KMS-11 (cell line): ENCODE data around the gene C1orf21.

Source experiments
- H2AFZ ChIP-seq: fragments of 200-600 bp; sonication (generic); 2 replicates; pipeline ENCODE4 v1.6.1; 2016; ENCODE audit warnings: antibody characterized with exemption, mixed run types, low read depth
- H3K27ac ChIP-seq: fragments of 200-600 bp; sonication (generic); 2 replicates; pipeline ENCODE4 v1.6.1; 2016; ENCODE audit warnings: mild to moderate bottlenecking, mixed run types
- H3K27me3 ChIP-seq: fragments of 200-600 bp; sonication (generic); 2 replicates; pipeline ENCODE4 v1.6.1; 2017; ENCODE audit warnings: mild to moderate bottlenecking, low read depth, mixed run types, moderate library complexity; ENCODE audit not compliant: insufficient read depth
- H3K36me3 ChIP-seq: fragments of 200-600 bp; sonication (generic); 2 replicates; pipeline ENCODE4 v1.6.1; 2017; ENCODE audit warnings: mild to moderate bottlenecking, mixed run types; ENCODE audit not compliant: insufficient read depth
- H3K4me1 ChIP-seq: fragments of 200-600 bp; sonication (generic); 2 replicates; pipeline ENCODE4 v1.6.1; 2016; ENCODE audit warnings: mild to moderate bottlenecking, low read depth, mixed run types; ENCODE audit not compliant: poor library complexity, severe bottlenecking
- H3K4me2 ChIP-seq: fragments of 200-600 bp; sonication (generic); 2 replicates; pipeline ENCODE4 v1.7.0; 2016; ENCODE audit warnings: mild to moderate bottlenecking, mixed run types
- H3K4me3 ChIP-seq: fragments of 200-600 bp; sonication (generic); IDR thresholded peaks from 2 replicates; pipeline ENCODE4 v1.6.1; 2017; ENCODE audit warnings: low read depth, low read length, mixed read lengths; ENCODE audit not compliant: insufficient read depth
- H3K79me2 ChIP-seq: fragments of 200-600 bp; sonication (generic); 2 replicates; pipeline ENCODE4 v1.6.1; 2016; ENCODE audit warnings: low read depth, mixed run types; ENCODE audit not compliant: insufficient read depth
- H3K9ac ChIP-seq: fragments of 200-600 bp; sonication (generic); 2 replicates; pipeline ENCODE4 v1.6.1; 2016; ENCODE audit warnings: mild to moderate bottlenecking, mixed run types
- H4K20me1 ChIP-seq: fragments of 200-600 bp; sonication (generic); 2 replicates; pipeline ENCODE4 v1.6.1; 2016; ENCODE audit warnings: mild to moderate bottlenecking, mixed run types; ENCODE audit not compliant: insufficient read depth
- CTCF ChIP-seq: fragments of 200-600 bp; sonication (generic); conservative IDR thresholded peaks from 2 replicates; pipeline ENCODE4 v1.6.1; 2017; ENCODE audit warnings: low read depth, mild to moderate bottlenecking, antibody characterized with exemption, low read length, moderate library complexity, mixed read lengths

C1orf21 gene

GRCh38 chr1:184510110-184510509 lies 123.3 kb downstream of the C1orf21 start:
- H3K27me3 ChIP-seq: no peaks in the 10 kb centered on the region
- no peak overlapping the region for H3K9ac ChIP-seq
- no peak for TF ChIP-seq CTCF
- H3K4me3 ChIP-seq: no peak overlapping the region
- peaks cover 32% of the 10 kb centered on the region for H3K4me1 ChIP-seq
- no peaks in the 10 kb centered on the region for H4K20me1 ChIP-seq
- H3K27ac ChIP-seq: no peak overlapping the region
- no peak overlapping the region for H3K4me2 ChIP-seq
- H3K36me3 ChIP-seq: no peaks in the 10 kb centered on the region
- H3K79me2 ChIP-seq: no peaks in the 10 kb centered on the region
- H2AFZ ChIP-seq: no peak overlapping the region

DNA sequence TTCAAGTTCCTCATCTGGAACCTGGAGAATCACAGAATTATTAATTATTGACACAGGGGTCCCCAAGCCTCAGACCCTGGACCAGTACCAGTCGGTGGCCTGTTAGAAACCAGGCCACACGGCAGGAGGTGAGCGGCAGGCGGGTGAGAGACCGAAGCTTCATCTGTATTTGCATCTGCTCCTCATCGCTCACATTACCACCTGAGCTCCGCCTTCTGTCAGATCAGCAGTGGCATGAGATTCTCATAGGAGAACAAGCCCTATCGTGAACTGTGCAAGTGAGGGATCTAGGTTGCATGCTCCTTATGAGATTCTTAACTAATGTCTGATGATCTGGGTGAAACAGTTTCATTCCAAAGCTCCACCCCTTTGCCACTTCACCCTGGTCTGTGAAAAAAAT lies 125.9 kb downstream of the C1orf21 start:
- Histone ChIP-seq H2AFZ (no peak overlapping the region), H4K20me1 (no peaks in the 10 kb centered on the region), H3K4me2 (no peak overlapping the region), H3K4me1 (peaks cover 14% of the 10 kb centered on the region), H3K27ac (no peak overlapping the region), H3K27me3 (no peaks in the 10 kb centered on the region), H3K79me2 (no peaks in the 10 kb centered on the region), H3K9ac (no peak overlapping the region), H3K36me3 (no peaks in the 10 kb centered on the region), H3K4me3 (no peak overlapping the region)
- TF ChIP-seq CTCF: no peak

GRCh38 chr1:184513421-184513820 lies 126.6 kb downstream of the C1orf21 start:
- H3K27ac ChIP-seq: no peak overlapping the region
- H3K36me3 ChIP-seq: no peaks in the 10 kb centered on the region
- no peak overlapping the region for H3K4me3 ChIP-seq
- H3K9ac ChIP-seq: no peak overlapping the region
- H3K27me3 ChIP-seq: no peaks in the 10 kb centered on the region
- H3K4me1 ChIP-seq: peaks cover 7% of the 10 kb centered on the region
- H3K4me2 ChIP-seq: no peak overlapping the region
- H2AFZ ChIP-seq: no peak overlapping the region
- TF ChIP-seq CTCF: no peak
- H4K20me1 ChIP-seq: no peaks in the 10 kb centered on the region
- H3K79me2 ChIP-seq: no peaks in the 10 kb centered on the region

DNA sequence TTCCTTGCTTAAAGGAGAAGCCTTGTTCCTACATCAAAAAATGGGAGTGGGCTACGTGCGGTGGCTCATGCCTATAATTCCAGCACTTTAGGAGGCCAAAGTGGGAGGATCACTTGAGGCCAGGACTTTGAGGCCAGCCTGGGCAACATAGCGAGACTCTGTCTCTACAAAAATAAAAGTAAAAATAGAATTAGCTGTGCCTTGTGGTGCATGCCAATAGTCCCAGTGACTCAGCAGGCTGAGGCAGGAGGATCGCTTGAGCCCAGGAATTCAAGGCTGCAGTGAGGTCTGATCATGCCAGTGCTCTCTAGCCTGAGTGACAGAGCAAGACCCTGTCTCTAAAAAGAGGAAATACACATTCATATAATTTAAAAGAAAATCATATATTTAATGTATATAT lies 127.1 kb downstream of the C1orf21 start:
- no peak overlapping the region for H3K9ac ChIP-seq
- no peak for TF ChIP-seq CTCF
- no peak overlapping the region for H3K4me3 ChIP-seq
- H3K27ac ChIP-seq: no peak overlapping the region
- no peak overlapping the region for H2AFZ ChIP-seq
- H4K20me1 ChIP-seq: no peaks in the 10 kb centered on the region
- H3K27me3 ChIP-seq: no peaks in the 10 kb centered on the region
- no peaks in the 10 kb centered on the region for H3K36me3 ChIP-seq
- no peak overlapping the region for H3K4me2 ChIP-seq
- peaks cover 2% of the 10 kb centered on the region for H3K4me1 ChIP-seq
- H3K79me2 ChIP-seq: no peaks in the 10 kb centered on the region

DNA sequence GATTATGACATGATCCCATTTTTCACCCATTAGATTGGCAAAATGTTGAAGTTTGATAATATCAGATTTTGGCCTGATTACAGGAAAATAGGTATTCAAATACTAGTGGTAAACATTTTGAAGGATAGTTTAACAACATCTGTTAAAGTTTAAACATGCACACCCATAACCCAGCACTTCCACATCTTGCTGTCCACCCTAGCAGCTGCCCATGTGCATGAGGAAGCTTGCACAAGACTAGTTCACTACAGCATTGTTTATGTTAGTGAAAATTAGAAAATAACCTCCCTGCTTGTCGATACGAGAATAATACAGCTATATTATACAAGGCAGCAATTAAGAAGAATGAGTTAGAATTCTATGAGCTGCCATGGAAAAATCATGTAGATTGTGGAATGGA lies 127.6 kb downstream of the C1orf21 start:
- no peak overlapping the region for H3K9ac ChIP-seq
- H3K27me3 ChIP-seq: no peaks in the 10 kb centered on the region
- no peak overlapping the region for H2AFZ ChIP-seq
- H3K4me3 ChIP-seq: no peak overlapping the region
- no peaks in the 10 kb centered on the region for H3K79me2 ChIP-seq
- no peaks in the 10 kb centered on the region for H3K36me3 ChIP-seq
- no peaks in the 10 kb centered on the region for H4K20me1 ChIP-seq
- no peak overlapping the region for H3K4me2 ChIP-seq
- no peak for TF ChIP-seq CTCF
- H3K4me1 ChIP-seq: no peaks in the 10 kb centered on the region
- no peak overlapping the region for H3K27ac ChIP-seq
